HepG2 (cell line): ENCODE results near the gene WDR27. TPM values are rescaled to one million over a fixed set of nuclear protein-coding genes. Genes with fewer than 3 reads are reported as not detected.

Source experiments
- E2F1 ChIP-seq: sonication (generic); formaldehyde crosslinking; IDR thresholded peaks from 2 replicates; pipeline ENCODE4 v1.5.0; 2020; ENCODE audit warnings: missing genetic modification reagents
- GLI4 ChIP-seq: sonication (generic); formaldehyde crosslinking; IDR thresholded peaks from 2 replicates; pipeline ENCODE4 v1.5.1; 2020; ENCODE audit warnings: missing genetic modification reagents, mild to moderate bottlenecking, moderate library complexity, borderline replicate concordance
- ZNF234 ChIP-seq: sonication (generic); formaldehyde crosslinking; conservative IDR thresholded peaks from 2 replicates; pipeline ENCODE4 v1.5.1; 2020; ENCODE audit warnings: mild to moderate bottlenecking, missing genetic modification reagents
- ZNF501 ChIP-seq: sonication (generic); formaldehyde crosslinking; IDR thresholded peaks from 2 replicates; pipeline ENCODE4 v1.5.1; 2020; ENCODE audit warnings: mild to moderate bottlenecking, moderate library complexity, missing genetic modification reagents
- ZNF687 ChIP-seq: sonication (generic); formaldehyde crosslinking; IDR thresholded peaks from 2 replicates; pipeline ENCODE4 v1.5.1; 2020; ENCODE audit warnings: mild to moderate bottlenecking, missing genetic modification reagents, moderate library complexity
- ZXDC ChIP-seq: sonication (generic); formaldehyde crosslinking; IDR thresholded peaks from 2 replicates; pipeline ENCODE4 v1.5.0; 2020; ENCODE audit warnings: mild to moderate bottlenecking, missing genetic modification reagents
- polyA plus RNA-seq, 8 experiments: library from polyadenylated mRNA; depleted of rRNA in 3 of 8; stranded (reverse) in 7 of 8; unstranded in 1 of 8; fragments of >200 nt; fragmentation: Illumina TruSeq in 4 of 8; extraction: Trizol in 4 of 8; gene quantifications; 2 replicates each; pipeline versions ENCODE4 v1.2.1 to v1.2.3, GENCODE V29; 2011 to 2016; ENCODE audit warnings: low read depth in 4 of 8, missing spikeins in 1 of 8, mixed read lengths in 1 of 8; ENCODE audit not compliant: insufficient read depth in 1 of 8
- total RNA-seq, 5 experiments: library from RNA; depleted of rRNA; stranded (reverse); fragments of >200 nt; fragmentation: Illumina TruSeq; extraction: Trizol; gene quantifications; 2 replicates each; pipeline ENCODE4 v1.2.3, GENCODE V29; 2016; ENCODE audit warnings: low read depth in 1 of 5
- TF ChIP-seq, protein P1 (sequence below): sonication (generic); formaldehyde crosslinking; IDR thresholded peaks from 2 replicates; pipeline ENCODE4 v1.4.0; 2020; ENCODE audit warnings: missing genetic modification reagents
- TF ChIP-seq, protein P2 (sequence below): sonication (generic); formaldehyde crosslinking; IDR thresholded peaks from 2 replicates; pipeline ENCODE4 v1.5.0; 2020; ENCODE audit warnings: mild to moderate bottlenecking, missing genetic modification reagents, borderline replicate concordance
- TF ChIP-seq, protein P3 (sequence below): sonication (generic); formaldehyde crosslinking; IDR thresholded peaks from 2 replicates; pipeline ENCODE4 v1.4.0; 2020; ENCODE audit warnings: missing genetic modification reagents, mild to moderate bottlenecking, borderline replicate concordance

The WDR27 gene
- total and polyA plus RNA-seq, 2 of the 13 experiments (the other 11 are each of a cell fraction or from before 2014, with no cell fraction given): 34.1 to 80.3 TPM

DNA sequence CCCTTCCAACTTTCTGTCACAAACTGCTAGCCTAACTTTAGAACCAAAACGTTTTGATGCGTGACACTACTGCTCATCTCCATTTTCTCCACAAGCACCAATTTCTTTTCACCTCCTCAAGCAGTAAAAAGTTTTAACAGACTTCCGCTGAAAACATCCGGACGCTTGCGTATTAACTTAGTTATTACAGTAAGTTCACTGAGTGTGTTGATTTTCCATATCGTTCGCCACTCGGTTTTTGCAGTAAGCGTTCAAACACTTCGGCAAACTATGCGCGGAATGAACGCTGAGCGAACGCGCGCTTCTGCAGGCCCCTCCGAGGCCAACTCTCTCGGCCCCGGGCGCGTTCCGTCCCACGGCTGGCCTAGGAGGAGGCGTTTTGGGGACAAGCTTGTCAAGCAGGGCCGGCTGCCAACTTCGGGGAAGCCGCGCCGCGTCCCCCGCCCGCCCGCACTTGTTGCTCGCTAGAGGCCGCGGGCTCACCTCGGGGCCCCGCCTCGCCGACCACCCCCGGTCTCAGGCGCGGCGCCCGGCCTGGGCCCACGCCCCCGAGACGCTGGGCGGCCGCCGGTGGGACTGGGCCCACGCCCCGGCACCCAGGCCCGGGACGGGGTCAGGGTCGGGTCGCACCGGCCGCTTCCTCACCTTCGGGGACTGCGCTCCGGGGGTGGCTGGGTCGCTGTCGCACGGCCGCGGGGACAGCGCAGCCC lies 21.5 kb upstream of the WDR27 start (continued):
- TF ChIP-seq GLI4 (no peak), ZNF501 (CRISPR knock-in tag) (0 out of 2 replicates have a peak, but pooled peaks have one; percentile 40), ZNF234 (CRISPR knock-in tag) (0 out of 2 replicates have a peak, but pooled peaks have one; percentile 36), E2F1 (CRISPR knock-in tag) (peak; percentile 58; the same call in 1 of the 2 replicates), ZXDC (CRISPR knock-in tag) (no peak), ZNF687 (CRISPR knock-in tag) (peak; percentile 70)
- TF ChIP-seq, protein P1, sequence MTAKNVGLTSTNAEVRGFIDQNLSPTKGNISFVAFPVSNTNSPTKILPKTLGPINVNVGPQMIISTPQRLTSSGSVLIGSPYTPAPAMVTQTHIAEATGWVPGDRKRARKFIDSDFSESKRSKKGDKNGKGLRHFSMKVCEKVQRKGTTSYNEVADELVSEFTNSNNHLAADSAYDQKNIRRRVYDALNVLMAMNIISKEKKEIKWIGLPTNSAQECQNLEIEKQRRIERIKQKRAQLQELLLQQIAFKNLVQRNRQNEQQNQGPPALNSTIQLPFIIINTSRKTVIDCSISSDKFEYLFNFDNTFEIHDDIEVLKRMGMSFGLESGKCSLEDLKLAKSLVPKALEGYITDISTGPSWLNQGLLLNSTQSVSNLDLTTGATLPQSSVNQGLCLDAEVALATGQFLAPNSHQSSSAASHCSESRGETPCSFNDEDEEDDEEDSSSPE: no peak
- TF ChIP-seq, protein P2, sequence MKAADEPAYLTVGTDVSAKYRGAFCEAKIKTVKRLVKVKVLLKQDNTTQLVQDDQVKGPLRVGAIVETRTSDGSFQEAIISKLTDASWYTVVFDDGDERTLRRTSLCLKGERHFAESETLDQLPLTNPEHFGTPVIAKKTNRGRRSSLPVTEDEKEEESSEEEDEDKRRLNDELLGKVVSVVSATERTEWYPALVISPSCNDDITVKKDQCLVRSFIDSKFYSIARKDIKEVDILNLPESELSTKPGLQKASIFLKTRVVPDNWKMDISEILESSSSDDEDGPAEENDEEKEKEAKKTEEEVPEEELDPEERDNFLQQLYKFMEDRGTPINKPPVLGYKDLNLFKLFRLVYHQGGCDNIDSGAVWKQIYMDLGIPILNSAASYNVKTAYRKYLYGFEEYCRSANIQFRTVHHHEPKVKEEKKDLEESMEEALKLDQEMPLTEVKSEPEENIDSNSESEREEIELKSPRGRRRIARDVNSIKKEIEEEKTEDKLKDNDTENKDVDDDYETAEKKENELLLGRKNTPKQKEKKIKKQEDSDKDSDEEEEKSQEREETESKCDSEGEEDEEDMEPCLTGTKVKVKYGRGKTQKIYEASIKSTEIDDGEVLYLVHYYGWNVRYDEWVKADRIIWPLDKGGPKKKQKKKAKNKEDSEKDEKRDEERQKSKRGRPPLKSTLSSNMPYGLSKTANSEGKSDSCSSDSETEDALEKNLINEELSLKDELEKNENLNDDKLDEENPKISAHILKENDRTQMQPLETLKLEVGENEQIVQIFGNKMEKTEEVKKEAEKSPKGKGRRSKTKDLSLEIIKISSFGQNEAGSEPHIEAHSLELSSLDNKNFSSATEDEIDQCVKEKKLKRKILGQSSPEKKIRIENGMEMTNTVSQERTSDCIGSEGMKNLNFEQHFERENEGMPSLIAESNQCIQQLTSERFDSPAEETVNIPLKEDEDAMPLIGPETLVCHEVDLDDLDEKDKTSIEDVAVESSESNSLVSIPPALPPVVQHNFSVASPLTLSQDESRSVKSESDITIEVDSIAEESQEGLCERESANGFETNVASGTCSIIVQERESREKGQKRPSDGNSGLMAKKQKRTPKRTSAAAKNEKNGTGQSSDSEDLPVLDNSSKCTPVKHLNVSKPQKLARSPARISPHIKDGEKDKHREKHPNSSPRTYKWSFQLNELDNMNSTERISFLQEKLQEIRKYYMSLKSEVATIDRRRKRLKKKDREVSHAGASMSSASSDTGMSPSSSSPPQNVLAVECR (CRISPR knock-in tag): peak; percentile 46
- TF ChIP-seq, protein P3, sequence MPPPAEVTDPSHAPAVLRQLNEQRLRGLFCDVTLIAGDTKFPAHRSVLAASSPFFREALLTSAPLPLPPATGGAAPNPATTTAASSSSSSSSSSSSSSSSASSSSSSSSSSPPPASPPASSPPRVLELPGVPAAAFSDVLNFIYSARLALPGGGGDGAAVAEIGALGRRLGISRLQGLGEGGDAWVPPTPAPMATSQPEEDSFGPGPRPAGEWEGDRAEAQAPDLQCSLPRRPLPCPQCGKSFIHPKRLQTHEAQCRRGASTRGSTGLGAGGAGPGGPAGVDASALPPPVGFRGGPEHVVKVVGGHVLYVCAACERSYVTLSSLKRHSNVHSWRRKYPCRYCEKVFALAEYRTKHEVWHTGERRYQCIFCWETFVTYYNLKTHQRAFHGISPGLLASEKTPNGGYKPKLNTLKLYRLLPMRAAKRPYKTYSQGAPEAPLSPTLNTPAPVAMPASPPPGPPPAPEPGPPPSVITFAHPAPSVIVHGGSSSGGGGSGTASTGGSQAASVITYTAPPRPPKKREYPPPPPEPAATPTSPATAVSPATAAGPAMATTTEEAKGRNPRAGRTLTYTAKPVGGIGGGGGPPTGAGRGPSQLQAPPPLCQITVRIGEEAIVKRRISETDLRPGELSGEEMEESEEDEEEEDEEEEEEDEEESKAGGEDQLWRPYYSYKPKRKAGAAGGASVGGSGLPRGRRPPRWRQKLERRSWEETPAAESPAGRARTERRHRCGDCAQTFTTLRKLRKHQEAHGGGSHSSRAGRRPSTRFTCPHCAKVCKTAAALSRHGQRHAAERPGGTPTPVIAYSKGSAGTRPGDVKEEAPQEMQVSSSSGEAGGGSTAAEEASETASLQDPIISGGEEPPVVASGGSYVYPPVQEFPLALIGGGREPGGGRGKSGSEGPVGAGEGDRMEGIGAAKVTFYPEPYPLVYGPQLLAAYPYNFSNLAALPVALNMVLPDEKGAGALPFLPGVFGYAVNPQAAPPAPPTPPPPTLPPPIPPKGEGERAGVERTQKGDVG (CRISPR knock-in tag): 0 out of 2 replicates have a peak, but pooled peaks have one; percentile 10
